GM18505 (cell line): ENCODE data around the gene OTOGL.

Experiments
- ATAC-seq: cut with Tn5 transposase; IDR thresholded peaks from one replicate; pipeline ENCODE4 v1.9.1; 2021; ENCODE audit not compliant: unreplicated experiment
- POLR2A ChIP-seq: IDR thresholded peaks from 4 replicates; pipeline ENCODE4 v1.6.1; 2011; ENCODE audit warnings: borderline replicate concordance; ENCODE audit not compliant: insufficient read depth, insufficient read length; ENCODE audit errors: extremely low read depth

Gene OTOGL

GRCh38 chr12:80186727-80187217 lies 87.4 kb downstream of the OTOGL start:
- no peak for TF ChIP-seq POLR2A
- ATAC-seq = peak; percentile 47

GRCh38 chr12:80187660-80188090 lies 88.3 kb downstream of the OTOGL start:
- no peak for TF ChIP-seq POLR2A
- ATAC-seq = peak; percentile 53

DNA sequence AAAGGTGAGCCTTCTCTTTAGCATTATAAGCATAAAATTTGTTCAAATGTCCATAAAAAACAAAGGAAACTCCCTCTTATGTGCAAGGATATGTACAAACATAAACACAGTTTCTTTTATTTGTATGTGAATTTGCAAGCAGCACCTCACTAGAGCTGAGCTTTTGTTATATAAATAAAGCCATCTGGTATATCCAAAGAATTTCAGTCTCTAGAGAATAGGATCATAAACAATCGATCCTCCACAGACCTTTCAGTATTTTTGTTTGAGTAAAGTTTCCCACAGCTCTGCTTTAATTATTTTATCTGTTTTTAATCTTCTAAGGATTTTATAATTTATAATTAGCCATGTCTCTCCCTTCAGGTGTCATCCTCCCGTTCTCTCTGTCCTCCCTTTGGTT lies 89.2 kb downstream of the OTOGL start:
- TF ChIP-seq POLR2A = no peak
- ATAC-seq = no peak

- no peak for ATAC-seq
- no peak for TF ChIP-seq POLR2A
Measured at GRCh38 chr12:80189241-80189640, 89.9 kb downstream of the OTOGL start.

- no peak for TF ChIP-seq POLR2A
- no peak for ATAC-seq
Measured at GRCh38 chr12:80190001-80190400, 90.7 kb downstream of the OTOGL start.

- no peak for TF ChIP-seq POLR2A
- ATAC-seq = no peak
Measured at GRCh38 chr12:80192087-80192486, 92.8 kb downstream of the OTOGL start.

GRCh38 chr12:80193865-80194264 lies 94.5 kb downstream of the OTOGL start:
- no peak for TF ChIP-seq POLR2A
- no peak for ATAC-seq

DNA sequence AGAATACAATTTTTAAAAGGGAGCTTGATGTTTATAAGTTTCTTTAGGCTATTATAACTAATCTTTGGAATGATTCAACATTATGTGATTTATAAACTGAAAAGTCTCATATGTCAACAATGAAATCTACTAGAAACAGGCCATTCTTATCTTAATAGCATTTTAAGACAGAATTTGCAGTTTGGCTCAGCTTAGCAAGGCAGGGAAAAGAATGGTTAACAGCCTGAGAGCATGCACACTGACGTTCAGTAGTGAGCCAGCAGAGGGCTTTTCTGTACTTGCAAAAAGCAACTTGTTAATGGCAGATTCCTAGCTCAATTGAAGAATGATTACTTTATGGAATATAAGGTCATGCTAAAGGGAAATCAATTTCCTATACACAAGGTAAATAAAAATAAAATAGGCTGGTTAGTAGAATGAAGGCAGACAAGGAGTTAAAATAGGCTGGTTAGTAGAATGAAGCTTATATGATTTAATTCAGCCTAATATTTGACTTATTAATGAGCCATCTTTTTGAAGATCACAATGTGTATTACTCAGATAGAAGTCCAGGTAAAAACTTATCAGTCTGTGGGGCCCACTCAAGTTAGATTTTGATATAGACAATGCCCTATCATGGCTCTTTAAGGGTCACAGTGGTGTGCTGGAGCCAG lies 95.9 kb downstream of the OTOGL start:
- ATAC-seq = peak; percentile 68
- TF ChIP-seq POLR2A = no peak

DNA sequence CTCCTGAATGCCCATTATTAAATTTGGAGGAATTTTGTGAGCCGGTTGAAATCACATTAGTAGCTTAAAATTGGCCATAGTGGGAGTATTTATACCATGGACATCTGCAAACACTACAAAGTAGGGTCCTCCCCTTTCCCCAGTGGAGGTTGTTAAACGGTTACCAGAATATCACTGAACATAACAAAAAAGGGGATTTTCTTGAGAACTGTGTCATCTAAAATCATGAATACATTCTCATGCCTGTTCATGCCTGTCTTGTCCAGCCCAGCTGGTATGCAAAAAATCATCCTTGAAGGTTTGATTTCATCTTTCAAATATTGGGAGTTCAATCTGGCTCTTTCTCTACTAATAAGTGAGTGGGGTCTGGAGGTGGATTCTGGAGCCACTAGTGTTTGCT lies 96.4 kb downstream of the OTOGL start:
- no peak for ATAC-seq
- no peak for TF ChIP-seq POLR2A

GRCh38 chr12:80196419-80196818 lies 97.1 kb downstream of the OTOGL start:
- no peak for ATAC-seq
- no peak for TF ChIP-seq POLR2A

GRCh38 chr12:80198782-80199337 lies 99.5 kb downstream of the OTOGL start:
- no peak for TF ChIP-seq POLR2A
- ATAC-seq = no peak

DNA sequence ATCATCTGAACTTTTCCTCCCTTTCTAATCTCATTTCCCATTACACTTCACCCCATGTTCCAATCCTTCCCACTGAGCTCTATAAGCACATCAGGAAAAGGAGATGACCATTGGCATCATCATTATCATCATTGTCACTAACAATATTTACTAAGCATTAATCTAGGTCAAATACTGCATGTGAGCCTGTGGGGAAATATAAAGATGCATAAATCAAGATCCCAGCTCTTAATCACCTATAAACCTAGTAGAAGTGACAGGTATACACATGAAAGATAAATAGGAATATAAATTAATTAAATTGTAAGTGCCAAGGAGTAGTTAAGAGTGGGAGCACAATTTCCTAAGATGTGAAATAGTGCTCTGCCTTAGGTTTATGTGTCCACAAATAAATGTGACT lies 100.6 kb downstream of the OTOGL start:
- no peak for ATAC-seq
- TF ChIP-seq POLR2A = no peak

DNA sequence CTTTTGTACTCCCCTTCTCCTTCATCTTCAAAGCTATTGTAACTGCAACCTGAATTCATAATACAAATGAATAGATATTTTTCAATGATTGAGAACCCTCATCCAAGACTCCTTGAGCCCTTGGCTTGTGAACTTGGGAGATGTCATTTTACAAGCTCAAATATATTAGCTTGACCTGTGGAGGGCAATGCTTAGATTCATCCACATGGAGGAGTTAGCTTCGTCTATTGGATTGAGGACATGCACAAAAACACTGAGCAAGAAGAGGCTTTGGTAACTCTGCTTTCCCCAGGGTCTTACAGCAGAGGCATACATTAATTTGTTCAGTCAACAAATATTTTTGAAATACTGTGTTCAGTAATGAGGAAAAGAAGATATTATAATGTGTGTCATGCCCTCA lies 101.1 kb downstream of the OTOGL start:
- no peak for TF ChIP-seq POLR2A
- ATAC-seq = no peak

GRCh38 chr12:80201908-80202307 lies 102.6 kb downstream of the OTOGL start:
- no peak for ATAC-seq
- no peak for TF ChIP-seq POLR2A
